Erythroblast (primary cell): ENCODE data around the gene ZNF503.

Experiments used
- DNase-seq, 2 experiments: peaks; one replicate each; lab custom pipeline; 2025; lab: John Stamatoyannopoulos, UW
- GATA1 ChIP-seq: IDR thresholded peaks from 2 replicates; pipeline ENCODE4 v1.6.1; 2011; ENCODE audit warnings: low read depth, mild to moderate bottlenecking, control low read depth, low read length, moderate library complexity
- POLR2A ChIP-seq: IDR thresholded peaks from 2 replicates; pipeline ENCODE4 v1.6.1; 2011; ENCODE audit warnings: mild to moderate bottlenecking, low read length

Gene ZNF503

DNA sequence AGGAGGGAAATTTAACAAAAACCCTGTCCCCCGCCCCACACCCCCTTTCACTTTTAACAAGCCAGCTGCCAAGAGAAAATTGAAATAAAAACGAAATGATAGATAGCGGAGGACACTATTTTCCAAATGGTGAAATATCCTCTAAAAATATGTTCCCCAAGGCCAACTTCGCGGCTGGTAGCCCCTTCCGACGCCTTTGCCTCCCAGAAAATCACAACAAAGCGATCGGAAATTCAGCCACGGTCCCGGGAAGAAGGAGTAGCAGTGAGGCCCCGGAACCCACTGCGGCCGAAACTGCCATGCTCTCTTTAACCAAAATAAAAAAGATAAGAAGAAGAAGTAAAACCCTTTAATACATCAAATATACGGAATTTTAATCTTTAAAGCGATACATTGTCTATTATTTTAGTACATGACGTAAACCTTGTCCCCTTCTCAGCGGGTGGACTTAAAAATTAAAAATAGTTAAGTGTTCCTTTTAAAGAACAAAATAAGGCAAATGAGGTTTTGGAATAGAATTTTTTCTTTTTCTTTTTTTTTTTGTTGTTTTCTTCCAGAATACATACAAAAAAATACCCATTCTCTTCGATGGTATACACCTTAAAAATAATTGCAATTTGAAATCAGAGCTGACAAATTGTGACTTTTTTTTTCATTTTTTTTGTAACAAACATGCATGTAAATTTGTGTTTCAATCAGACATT, 3.9 kb downstream of the ZNF503 start:
- TF ChIP-seq POLR2A (no peak), GATA1 (no peak)
- DNase-seq, result no peak

DNA sequence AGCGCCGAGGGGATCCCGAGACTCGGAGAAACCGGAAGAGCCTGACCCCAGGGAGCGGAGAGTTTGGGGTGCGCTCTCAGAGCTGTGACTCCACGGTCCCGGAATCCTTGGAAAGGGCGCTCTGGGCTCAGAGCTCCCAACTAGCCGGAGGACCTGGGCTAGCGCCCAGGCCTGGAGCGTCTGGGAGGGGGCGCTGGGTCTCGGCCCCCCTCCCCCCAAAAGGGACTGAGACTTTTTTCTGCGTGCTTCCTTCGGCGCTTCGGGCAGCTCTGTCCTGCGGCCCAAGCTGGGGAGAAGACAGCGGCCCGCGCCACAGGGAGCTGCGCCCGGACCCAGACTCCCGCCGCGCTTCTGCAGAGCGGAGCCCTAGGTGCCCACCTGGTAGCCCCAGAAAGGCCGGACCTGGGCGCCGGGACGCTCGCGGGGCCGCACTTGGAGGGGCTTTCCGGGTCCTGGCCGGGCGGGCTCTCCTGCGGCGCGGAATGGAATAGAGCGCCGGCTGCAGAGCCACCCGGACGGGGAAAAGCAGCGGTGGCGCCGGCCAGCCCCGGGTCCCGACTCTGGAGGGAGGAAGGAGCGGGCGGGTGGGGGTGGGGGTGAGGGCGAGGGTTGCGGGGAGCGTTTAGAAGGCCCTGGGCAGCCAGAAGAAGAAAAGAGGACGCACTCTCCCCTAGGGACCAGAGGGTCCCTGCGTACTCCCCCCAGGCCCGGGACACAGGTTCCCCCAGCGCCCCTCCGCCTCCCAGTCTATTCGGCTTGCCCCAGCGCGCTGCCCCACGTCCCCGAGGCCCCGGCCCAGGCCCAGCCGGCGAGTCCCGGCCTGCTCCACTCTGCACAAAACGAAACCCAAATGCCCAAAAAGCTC, 4.7 kb downstream of the ZNF503 start:
- DNase-seq, result no peak
- TF ChIP-seq POLR2A (no peak), GATA1 (no peak)

DNA sequence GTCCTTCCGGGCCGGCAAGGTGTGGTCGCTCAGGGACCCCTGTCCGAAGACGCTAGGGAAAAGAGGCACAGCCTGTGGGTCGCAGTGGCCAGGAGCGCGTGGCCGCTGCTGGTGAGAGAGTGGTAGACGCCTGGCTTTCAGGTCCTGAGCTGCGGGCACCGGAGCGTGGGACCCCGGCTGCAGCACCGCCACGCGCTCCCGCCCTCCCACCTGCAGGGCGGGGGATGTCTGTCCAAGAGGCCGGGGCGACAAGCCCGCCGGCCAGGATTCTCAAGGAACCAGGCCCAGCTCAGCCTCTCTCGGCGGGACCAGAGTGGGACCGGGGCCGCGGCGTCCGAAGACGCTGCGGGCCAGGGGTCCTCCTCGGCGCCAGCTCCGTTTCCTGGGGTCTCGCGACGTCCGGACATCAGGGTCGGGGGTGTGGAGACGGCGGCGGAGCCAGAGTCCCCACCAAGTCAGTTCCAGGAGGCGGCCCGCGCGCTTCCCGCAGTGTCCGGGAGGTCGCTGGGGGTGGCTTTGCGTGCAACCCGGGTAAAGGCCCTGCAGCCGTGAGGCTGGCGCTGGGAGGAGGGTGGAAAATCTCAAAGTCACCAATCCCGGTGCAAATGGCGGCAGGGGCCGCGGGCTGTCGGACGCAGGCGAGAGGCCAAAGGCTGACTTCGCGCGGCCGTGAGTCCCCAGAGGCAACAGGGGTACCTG, 5.5 kb downstream of the ZNF503 start:
- TF ChIP-seq POLR2A (no peak), GATA1 (no peak)
- no peak for DNase-seq

DNA sequence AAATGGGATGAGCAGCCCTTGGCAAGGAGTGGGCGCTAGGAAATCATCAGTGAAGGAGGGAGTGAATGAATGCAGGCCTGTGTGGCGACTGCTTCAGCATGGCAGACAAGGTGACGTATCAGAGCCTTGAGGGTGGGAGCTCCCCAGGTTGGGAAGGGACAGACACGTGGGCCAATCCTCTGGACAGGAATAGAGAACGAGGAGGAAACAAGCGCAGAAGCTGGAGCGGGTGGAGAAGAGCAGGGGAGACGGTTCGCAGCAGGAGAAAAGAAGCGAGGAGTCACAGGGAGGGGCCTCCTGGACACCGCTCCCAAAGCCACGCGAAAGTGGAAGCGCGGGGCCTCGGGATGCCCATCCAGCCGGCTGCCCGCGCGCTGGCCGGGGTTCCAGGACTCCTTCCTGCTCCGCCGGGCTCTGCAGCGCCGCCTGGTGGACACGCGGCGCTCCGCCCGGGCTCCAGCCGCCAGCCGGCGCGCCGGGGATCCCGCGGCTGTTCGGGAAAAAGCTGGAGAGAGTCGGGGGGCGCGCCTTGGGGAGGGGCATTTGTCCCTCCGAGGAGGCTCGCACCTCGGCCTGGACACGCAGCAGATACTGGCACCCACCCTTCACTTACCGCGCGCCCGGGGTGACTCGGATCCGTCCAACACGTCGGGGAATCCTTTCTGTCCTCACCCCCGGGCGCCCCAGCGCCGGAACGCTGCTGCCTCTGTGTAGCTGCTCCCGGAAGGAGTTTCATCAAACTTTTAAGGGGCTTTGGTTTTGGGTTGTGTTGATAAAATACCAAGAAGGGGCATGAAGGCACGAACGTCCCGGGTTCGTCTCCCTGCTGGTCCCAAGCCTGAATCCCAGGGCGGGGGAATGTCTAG, 6.3 kb downstream of the ZNF503 start:
- DNase-seq, result peak; percentile 31 to 55
- TF ChIP-seq POLR2A (no peak), GATA1 (no peak)

DNA sequence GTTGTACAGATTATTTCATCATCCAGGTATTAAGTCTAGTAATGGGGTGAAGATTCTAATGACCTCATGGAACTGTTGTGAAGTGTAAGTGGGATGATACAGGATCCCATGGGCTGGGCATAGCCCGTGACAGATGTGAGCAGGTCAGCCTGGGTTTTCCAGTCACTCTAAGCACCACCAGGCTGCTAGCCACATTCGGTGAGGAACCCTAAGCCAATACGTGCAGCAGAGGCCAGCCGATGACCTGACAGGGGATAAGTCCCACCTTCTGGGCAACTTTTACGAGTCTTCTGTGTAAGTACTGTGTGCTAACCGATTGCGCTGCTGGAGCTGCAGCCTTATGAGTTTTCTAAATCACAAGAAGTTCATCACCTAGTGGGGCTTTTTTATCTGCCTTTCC, 7.3 kb downstream of the ZNF503 start:
- TF ChIP-seq POLR2A (no peak), GATA1 (no peak)
- no peak for DNase-seq

DNA sequence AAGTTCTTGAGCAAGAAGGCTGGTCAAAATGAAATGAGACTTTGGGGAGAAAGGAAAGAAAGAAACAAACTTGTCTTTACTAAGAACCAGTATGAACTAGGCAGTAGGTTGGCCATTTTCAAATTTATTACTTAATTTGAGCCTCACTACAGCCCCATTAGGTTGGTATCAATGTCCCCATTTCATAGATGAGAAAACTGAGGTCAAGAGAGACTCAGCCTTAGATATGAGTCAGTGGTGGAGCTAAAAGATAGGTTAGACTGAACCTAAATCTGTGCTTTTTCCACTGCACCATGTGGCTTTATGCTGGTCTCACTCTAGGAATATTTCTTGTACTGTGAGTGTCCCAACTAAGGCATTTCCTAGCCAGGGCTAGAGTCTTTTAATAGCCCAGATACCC, 8.8 kb downstream of the ZNF503 start:
- DNase-seq, result no peak
- TF ChIP-seq POLR2A, result no peak
- TF ChIP-seq GATA1, result no peak

DNA sequence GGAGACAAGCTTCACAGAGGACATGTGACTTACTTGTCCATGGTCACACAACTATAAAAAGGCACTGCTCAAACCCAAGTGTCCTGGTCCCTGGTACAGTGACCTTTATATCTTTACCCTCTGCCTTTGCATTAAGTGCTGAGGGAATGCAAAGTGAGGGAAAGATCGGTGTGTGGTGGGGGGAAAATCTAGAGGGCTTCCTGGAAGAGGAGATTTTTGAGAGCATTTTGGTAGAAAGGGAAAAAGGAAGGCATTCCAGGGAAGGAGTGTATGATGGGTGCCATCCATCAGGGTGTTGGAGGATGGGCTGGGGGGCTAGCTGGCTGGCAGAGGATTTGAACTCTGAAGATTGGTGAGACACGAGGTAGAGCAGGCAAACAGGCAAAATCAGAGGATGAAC, 9.3 kb downstream of the ZNF503 start:
- DNase-seq, result no peak
- TF ChIP-seq GATA1, result no peak
- no peak for TF ChIP-seq POLR2A

DNA sequence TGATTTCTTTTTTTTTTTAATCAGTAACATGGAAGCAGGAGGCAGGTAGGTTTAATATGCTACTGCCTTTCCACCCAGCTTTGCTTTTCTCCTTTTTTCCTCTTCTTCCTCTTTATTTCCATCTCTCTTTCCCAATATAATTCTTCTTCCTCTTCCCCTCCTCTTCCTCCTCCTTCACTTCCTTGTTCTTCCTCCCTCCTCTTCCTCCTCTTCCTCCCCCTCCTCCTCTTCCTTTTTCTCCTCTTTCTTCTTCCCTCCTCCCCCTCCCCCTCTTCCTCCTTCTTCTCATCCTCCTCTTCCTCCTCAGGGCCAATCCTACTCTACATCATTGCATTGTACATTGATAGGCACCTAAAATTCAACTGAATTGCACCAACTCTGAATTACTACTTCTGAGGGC, 11.4 kb downstream of the ZNF503 start:
- no peak for DNase-seq
- no peak for TF ChIP-seq POLR2A
- no peak for TF ChIP-seq GATA1

DNA sequence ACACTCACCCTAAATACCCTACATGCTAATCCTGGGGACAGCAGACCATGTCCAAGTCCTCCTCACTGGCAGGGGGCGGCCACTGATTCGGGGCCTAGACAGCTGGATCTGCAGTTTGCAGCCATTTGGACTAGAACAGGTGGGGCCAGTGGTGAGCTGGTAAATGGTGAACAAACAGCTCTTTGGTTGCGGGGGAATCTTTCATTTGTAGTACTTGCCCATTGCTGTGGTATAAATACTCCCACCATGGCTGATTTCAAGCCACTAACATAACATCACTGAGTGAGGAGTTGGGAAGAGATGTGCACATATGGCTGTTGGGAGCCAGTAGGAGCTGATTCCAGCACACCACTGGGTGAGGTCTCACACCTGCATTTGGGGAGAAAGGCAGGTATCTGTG, 13.5 kb downstream of the ZNF503 start:
- TF ChIP-seq GATA1 (no peak), POLR2A (no peak)
- DNase-seq, result no peak

DNA sequence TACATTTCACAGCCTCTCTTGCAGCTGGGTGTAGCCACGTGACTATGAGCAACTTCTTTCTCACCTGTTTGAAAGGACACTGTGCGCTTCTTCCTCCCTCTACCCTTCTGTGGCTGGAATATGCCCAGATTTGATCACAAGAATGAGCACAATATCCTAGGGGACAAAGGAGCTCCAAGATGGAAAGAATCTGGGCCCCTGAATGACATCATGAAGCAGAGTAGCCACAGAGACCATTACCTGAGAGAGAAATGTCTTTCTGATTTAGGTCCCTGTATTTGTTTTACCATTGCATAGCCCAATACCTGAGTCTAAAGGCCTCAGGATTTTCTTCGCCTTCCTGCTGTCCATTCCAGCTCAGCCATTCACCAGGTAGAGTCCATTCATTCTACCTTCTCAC, 15.4 kb downstream of the ZNF503 start:
- TF ChIP-seq GATA1 (no peak), POLR2A (no peak)
- DNase-seq, result no peak

DNA sequence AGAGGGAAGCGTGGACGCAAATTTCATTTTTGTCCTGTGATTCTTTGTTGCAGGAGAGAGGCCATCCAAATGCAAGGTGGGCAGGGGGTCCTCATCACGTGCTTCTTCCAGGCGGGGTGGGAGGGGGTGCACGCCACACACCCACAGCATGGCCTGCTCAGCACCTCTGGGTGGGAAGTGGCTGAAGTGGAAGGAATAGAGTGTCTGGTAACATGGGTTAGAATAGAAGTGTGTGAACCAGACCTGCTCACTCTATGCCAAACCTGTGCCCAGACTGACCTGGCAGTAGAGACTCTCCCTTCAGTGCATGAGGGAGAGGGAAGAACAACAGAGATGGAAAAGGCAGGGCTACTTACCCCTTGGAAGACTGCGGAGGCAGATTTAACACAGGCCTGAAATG, 21.7 kb downstream of the ZNF503 start:
- TF ChIP-seq POLR2A (no peak), GATA1 (no peak)
- no peak for DNase-seq

DNA sequence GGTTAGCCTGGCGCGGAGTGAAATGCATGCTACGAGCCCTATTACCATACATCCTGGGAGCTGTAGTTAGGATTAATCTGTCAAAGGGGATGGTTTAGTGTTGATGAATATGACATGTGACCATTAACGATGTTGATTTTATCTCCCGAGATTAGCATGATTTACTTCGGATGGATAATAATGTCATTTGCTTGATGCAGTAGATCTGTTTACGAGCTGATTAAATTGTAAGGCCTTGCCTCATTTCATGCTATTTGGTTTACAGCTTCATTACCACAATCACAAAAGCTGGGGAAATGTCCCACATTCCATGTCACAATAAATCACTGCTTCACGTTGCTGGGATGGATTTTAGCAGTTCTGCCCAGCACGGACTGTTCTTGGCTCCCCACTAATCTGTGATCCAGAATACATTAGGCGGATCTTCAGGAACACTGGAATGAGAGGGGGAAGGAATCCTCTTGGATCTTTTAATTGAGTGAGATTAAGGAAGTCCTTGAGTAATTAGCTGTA, 22.3 kb downstream of the ZNF503 start:
- TF ChIP-seq GATA1 (no peak), POLR2A (no peak)
- no peak for DNase-seq

DNA sequence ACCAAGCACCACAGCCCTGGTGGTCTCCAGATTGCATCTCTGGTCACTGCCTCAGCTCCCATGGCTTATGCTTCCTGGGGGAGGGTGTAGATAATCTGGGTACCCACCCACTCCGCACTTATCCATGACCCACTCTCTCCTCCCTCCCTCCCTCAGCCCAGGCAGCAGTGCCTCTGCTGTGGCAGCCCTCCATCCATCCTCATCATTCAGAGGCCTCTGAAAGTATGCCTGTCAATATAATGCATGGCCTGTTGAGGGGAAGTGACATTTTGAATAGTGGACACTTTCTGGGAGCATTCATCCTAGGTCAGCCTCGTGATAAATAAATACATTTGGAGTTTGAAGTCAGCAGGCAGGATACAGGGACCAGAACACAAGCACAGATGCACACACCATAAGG, 23.2 kb downstream of the ZNF503 start:
- TF ChIP-seq POLR2A (no peak), GATA1 (no peak)
- DNase-seq, result no peak
